Fibroblast of gingiva (primary cell): Measurements from ENCODE around the gene LINC01488.
A peak's percentile ranks its signal among the peaks of the same experiment; 100 is the strongest.

Source experiments
- DNase-seq: peaks from one replicate; pipeline ENCODE4 v3.0.0-alpha.2; 2011; ENCODE audit warnings: low read depth

The LINC01488 gene

DNA sequence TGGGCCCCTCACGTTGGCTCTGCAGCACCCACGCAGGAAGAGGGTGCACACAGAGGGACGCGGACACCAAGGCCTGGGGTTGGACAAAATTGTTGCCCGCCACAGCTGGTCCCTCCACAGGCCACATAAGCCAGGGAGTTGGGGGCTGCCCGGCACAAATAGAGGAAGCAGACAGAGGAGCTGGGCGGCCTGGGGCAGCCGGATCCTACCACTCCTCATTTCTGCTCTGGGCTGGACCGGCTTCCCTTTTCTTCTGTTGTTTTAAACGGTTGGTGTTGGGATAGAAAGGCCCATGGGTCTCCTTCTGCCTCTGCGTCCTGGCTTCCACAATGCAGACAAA, 36.4 kb upstream of the LINC01488 start:
- DNase-seq = no peak

- DNase-seq = peak; percentile 6
Measured at GRCh38 chr11:69446108-69446507, 35.4 kb upstream of the LINC01488 start.

- no peak for DNase-seq
Measured at GRCh38 chr11:69447786-69448185, 33.7 kb upstream of the LINC01488 start.

- DNase-seq = no peak
Measured at GRCh38 chr11:69448471-69449284, 32.8 kb upstream of the LINC01488 start.

GRCh38 chr11:69449320-69450063, 32.0 kb upstream of the LINC01488 start:
- DNase-seq = no peak

GRCh38 chr11:69450064-69450856, 31.2 kb upstream of the LINC01488 start:
- no peak for DNase-seq

- DNase-seq = no peak
Measured at GRCh38 chr11:69450857-69451220, 30.6 kb upstream of the LINC01488 start.

DNA sequence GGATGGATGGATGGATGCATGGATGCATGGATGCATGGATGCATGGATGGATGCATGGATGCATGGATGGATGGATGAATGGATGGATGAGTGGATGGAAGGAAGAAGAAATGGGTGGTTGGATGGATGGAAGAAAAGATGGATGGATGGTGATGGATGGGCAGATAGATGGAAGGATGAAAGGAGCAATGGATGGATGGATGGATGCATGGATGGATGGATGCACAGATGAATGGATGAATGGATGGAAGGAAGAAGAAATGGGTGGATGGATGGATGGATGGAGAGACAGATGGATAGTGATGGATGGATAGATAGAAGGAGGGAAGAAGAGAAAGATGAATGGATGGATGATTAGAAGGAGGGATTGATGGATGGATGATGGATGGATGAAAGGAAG, 30.2 kb upstream of the LINC01488 start:
- DNase-seq = no peak

DNA sequence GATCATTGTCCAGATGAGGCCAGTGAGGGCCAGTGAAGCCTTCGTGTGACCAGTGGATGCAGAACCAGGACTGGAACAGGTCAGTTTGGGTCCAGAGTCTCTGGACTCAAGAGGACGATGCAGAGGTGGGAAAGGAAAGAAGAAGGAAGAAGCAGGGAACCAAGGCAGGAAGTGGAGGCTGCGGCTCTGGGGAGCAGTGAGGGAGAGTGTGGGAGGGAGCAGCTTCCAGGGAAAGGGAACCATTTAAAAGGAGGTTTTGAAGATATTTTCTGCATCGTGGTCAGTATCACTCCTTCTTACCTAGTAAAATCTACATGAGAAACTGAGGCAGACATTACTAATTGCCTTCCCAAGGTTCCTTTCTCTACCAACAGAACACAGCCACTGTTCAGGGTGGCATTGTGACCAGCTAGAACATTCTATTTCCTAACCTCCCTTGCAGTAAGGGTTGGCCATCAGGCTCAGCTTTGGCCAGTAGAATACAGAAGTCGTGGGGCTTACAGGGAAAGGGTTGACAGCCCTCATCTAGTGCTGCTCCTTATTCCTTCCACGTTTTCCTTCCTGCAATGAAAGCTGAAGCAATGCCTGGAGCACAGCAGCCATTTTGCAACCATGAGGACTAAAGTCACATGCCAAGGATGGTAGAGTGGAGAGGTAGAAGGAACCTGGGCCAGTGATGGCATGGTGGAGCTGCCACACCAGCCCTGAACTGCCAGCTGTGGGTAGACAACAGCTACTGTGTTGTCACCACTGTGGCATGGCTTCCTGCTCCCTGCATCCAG, 29.1 kb upstream of the LINC01488 start:
- no peak for DNase-seq

- DNase-seq = no peak
Measured at GRCh38 chr11:69453151-69453550, 28.3 kb upstream of the LINC01488 start.

DNA sequence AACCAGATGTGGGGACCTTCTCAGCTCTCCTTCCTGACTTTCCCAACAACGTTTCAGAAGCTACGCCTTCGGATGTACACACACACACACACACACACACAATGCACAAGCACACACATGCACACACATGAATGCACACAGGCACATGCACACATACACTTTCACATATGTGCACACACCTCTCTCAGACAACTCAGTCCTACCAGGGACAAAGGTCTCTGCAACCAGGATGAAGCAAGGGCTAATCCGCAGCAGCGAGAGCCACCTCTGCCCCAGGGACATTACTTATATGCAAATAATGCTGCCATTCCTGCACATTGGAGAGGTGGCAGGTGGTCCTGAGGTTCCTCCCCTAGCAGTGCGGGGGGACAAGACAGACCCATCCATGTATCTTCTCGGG, 27.4 kb upstream of the LINC01488 start:
- DNase-seq = no peak

DNA sequence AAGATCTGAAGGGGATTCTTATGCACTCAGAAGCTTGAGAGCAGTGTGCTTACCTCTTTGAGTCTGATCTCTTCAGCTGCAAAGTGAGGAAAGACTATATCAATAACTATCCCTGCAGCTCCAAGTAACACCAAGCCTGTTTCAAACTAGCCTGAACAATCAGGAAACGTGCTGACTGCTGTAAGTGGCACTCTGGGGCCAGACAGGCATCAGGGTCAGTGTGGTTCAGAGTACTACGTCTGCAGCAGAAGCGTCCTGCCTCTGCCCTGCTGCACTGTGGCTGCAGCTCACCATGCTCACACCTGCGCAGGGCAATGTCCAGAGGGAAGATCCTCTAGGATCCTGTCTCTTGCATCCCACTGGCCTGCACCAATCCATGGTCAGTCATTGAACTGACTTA, 25.5 kb upstream of the LINC01488 start:
- no peak for DNase-seq

DNA sequence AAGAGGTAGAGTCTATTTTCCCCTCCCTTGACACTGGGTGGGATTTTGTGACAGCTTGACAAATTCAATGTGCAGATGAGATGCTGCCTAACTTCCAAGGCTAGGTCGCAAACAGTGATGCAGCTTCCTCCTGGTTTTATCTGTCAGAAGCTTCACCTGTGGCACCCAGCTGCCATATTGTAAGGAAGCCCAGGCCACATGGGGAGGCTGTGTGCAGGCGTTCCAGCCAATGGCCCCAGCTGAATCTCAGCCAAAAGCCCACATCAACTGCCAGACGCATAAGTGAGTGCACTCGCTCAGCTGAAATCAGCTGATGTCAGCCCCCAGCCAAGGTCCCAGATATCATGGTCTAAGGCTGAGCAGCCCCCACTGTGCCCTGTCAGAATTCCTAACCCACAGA, 24.8 kb upstream of the LINC01488 start:
- DNase-seq = no peak

GRCh38 chr11:69459848-69460539, 21.5 kb upstream of the LINC01488 start:
- no peak for DNase-seq

GRCh38 chr11:69460540-69461257, 20.8 kb upstream of the LINC01488 start:
- DNase-seq = peak; percentile 59

DNA sequence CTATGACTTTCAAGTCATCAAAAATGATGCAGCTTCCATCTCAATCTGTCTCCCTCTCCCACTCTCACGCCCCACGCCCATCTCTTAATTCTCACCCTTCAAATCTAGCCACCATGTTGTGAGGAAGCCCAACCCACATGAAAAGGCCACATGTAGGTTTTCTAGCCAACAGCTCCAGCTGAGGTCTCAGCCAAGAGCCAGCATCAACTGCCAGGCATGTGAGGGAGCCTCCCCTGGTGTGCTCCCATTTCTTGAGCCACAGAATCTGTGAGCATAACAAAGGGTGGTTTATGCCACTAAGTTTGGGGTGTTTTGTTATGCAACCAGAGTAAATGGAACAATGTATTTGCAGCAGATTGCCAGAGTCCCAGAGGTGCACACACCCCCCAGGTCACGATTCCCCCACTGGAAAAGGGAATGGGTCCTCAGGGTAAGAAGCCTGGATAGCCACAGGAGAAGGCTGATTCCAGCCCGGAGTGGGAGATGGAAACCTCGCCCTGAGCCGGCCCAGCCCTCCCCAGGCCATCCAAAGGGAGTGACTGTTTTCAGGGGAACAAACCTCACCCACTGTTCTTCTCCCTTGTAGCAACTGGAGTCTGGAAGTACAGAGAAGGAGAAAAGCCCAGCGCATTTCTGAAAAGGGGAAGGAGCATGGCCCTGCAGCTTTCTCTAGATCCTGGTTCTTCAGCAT, 20.0 kb upstream of the LINC01488 start:
- no peak for DNase-seq

GRCh38 chr11:69462106-69462951, 19.1 kb upstream of the LINC01488 start:
- DNase-seq = peak; percentile 13

DNA sequence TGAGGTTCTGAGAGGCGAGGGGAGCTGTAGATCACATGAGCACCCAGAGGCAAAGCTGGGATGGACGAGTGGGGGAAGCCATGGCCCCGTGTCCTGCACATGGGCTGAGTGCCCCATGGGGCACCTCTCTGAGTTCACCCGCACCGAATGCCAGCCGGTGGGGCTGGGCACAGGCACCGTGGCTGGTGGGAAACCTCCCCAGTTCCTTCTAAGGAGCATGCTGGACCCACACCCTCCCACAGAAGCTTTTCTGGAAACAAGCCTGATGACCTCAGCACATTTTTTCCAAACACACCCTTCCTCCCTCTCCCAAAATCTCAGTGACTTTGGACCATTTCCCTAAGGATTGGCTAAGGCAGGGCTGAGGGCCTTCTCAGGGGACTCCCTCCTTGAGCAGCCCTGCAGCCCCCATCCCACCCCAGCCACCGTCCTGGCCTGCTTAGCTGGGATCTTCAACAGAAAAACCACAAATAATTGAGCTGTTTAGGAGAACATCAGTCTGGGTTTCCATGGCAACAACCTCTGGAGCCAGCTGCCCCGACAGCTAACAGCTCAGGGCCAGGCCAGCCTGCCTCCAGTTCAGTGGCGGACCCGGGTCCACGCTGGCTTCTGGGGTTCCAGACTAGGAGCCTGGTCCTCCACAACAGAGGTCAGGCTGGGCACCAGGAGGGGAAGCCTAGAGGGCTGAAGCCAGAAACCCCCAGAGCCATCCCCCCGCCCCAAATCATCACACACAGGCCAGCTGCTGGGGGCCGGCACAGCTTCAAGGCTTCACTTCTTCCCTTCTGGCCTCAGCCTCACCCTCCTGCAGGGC, 18.1 kb upstream of the LINC01488 start:
- peak; percentile 74 for DNase-seq
